ENCODE measurements around the gene URB2.
"Not testable (repeated sequence)": the region's sequence is repeated elsewhere in the genome, so short reads cannot be mapped to it uniquely, and the experiment has no call there.

Gene URB2

GRCh38 chr1:229614701-229615100 is 11.3 kb upstream of the URB2 start:
- no peak for DNase-seq (ENCODE audit: low spot score)

- no peak for DNase-seq (ENCODE audit: low spot score)
These were observed 8.5 kb upstream of the URB2 start for GRCh38 chr1:229617351-229618100.

- no peak for DNase-seq (ENCODE audit: low spot score)
These were observed 7.0 kb upstream of the URB2 start for GRCh38 chr1:229619002-229619401.

GRCh38 chr1:229619614-229620013 is 6.4 kb upstream of the URB2 start:
- DNase-seq (ENCODE audit: low spot score), result no peak

- no peak for DNase-seq (ENCODE audit: low spot score)
These were observed 5.2 kb upstream of the URB2 start for GRCh38 chr1:229620876-229621275.

GRCh38 chr1:229621663-229622062 is 4.4 kb upstream of the URB2 start:
- DNase-seq (ENCODE audit: low spot score), result no peak

- not testable (repeated sequence) for DNase-seq (ENCODE audit: low spot score)
These were observed 3.4 kb upstream of the URB2 start for GRCh38 chr1:229622641-229623120.

- DNase-seq (ENCODE audit: low spot score), result no peak
These were observed 2.8 kb upstream of the URB2 start for GRCh38 chr1:229623225-229623624.

- no peak for DNase-seq (ENCODE audit: low spot score)
These were observed 2.2 kb upstream of the URB2 start for GRCh38 chr1:229623838-229624237.

GRCh38 chr1:229624521-229625070 is 1.5 kb upstream of the URB2 start:
- no peak for DNase-seq (ENCODE audit: low spot score)

- peak; percentile 26 for DNase-seq (ENCODE audit: low spot score)
These were observed 754 bp upstream of the URB2 start for GRCh38 chr1:229625071-229625914.

- DNase-seq (ENCODE audit: low spot score), result no peak
These were observed 956 bp downstream of the URB2 start for GRCh38 chr1:229627003-229627402.

- DNase-seq (ENCODE audit: low spot score), result no peak
These were observed 3.2 kb downstream of the URB2 start for GRCh38 chr1:229629261-229629660.

GRCh38 chr1:229631148-229631547 is 5.1 kb downstream of the URB2 start:
- DNase-seq (ENCODE audit: low spot score), result no peak

- no peak for DNase-seq (ENCODE audit: low spot score)
These were observed 5.9 kb downstream of the URB2 start for GRCh38 chr1:229631966-229632365.

- DNase-seq (ENCODE audit: low spot score), result no peak
These were observed 10.0 kb downstream of the URB2 start for GRCh38 chr1:229636042-229636441.

GRCh38 chr1:229637746-229638145 is 11.7 kb downstream of the URB2 start:
- no peak for DNase-seq (ENCODE audit: low spot score)

GRCh38 chr1:229640455-229640854 is 14.4 kb downstream of the URB2 start:
- DNase-seq (ENCODE audit: low spot score), result no peak

- no peak for DNase-seq (ENCODE audit: low spot score)
These were observed 15.3 kb downstream of the URB2 start for GRCh38 chr1:229641306-229641705.

GRCh38 chr1:229642376-229642775 is 16.3 kb downstream of the URB2 start:
- DNase-seq (ENCODE audit: low spot score), result no peak

GRCh38 chr1:229642970-229643369 is 16.9 kb downstream of the URB2 start:
- no peak for DNase-seq (ENCODE audit: low spot score)

GRCh38 chr1:229643996-229644745 is 18.1 kb downstream of the URB2 start:
- no peak for DNase-seq (ENCODE audit: low spot score)
